BJ (cell line): Measurements from ENCODE around the gene FOXRED2. TPM values are rescaled to one million over a fixed set of nuclear protein-coding genes. Genes with fewer than 3 reads are reported as not detected.

Experiments
- CTCF ChIA-PET: fragments of 350-600 bp; formaldehyde crosslinking; extraction: SDS; loops from one replicate; lab custom pipeline; 2021; ENCODE audit warnings: antibody characterized with exemption, inconsistent platforms; lab: Yijun Ruan, JAX
- POLR2A ChIA-PET: fragments of 300-600 bp; sonication (Branson Sonifier 250); formaldehyde crosslinking; extraction: SDS; loops from one replicate; lab custom pipeline; 2021; ENCODE audit warnings: antibody characterized with exemption; lab: Charles Lee
- DNase-seq: peaks from one replicate; pipeline ENCODE4 v3.0.0-alpha.2; 2011; ENCODE audit warnings: low read depth
- H3K27me3 ChIP-seq: 2 replicates; pipeline ENCODE4 v1.6.0; 2011; ENCODE audit warnings: low read length; ENCODE audit not compliant: control insufficient read depth, insufficient read depth
- H3K36me3 ChIP-seq: 2 replicates; pipeline ENCODE4 v1.5.1; 2011; ENCODE audit warnings: low read length; ENCODE audit not compliant: control insufficient read depth, insufficient read depth
- H3K4me3 ChIP-seq: 2 replicates; pipeline ENCODE4 v1.5.1; 2011; ENCODE audit warnings: low read depth, mild to moderate bottlenecking, control low read depth, low read length
- CTCF ChIP-seq: IDR thresholded peaks from 2 replicates; pipeline ENCODE4 v1.5.1; 2011; ENCODE audit warnings: low read depth, mild to moderate bottlenecking, control low read depth, inconsistent platforms, low read length, moderate library complexity; ENCODE audit not compliant: insufficient read depth
- polyA plus RNA-seq: library from polyadenylated mRNA; depleted of rRNA; stranded (reverse); fragments of >200 nt; gene quantifications from 2 replicates; pipeline ENCODE4 v1.2.3, GENCODE V29; 2011

FOXRED2 gene
- polyA plus RNA-seq, 1 experiment, result 3.2 TPM

DNA sequence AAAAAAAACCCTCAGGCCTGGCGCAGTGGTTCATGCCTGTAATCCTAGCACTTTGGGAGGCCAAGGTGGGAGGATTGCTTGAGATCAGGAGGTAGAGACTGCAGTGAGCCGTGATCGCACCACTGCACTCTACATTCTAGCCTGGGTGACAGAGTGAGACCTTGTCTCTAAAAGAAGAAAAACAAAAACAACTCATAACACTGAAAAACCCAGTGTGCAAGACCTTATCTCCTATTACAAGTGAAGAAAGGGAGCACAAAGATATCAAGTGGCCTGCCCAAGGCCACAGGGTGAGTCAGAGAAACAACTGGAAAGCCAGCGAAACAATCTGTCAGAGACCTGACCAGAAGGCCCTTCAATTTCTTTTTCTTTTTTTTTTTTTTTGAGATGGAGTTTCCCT, 27.9 kb downstream of the FOXRED2 start:
- H3K36me3 ChIP-seq, result peaks cover 19% of the 10 kb centered on the region
- CTCF ChIA-PET, result interaction anchor here (1.7 to 2.7 kb wide), 2 partner anchors 9 to 178 kb away, joined by 7 to 11 read pairs; no protein-coding TSS in a partner anchor
- H3K27me3 ChIP-seq, result no peaks in the 10 kb centered on the region
- no peak for DNase-seq
- TF ChIP-seq CTCF, result no peak
- H3K4me3 ChIP-seq, result no peak overlapping the region
- POLR2A ChIA-PET, result no interaction called here

GRCh38 chr22:36475341-36475740, 31.5 kb downstream of the FOXRED2 start:
- no peak overlapping the region for H3K4me3 ChIP-seq
- ChIA-PET CTCF (interaction anchor here (0.9 to 3.3 kb wide), 3 partner anchors 10 to 174 kb away, joined by 3 to 12 read pairs (median 3); no protein-coding TSS in a partner anchor), POLR2A (no interaction called here)
- DNase-seq, result no peak
- peaks cover 24% of the 10 kb centered on the region for H3K36me3 ChIP-seq
- H3K27me3 ChIP-seq, result no peaks in the 10 kb centered on the region
- no peak for TF ChIP-seq CTCF

GRCh38 chr22:36472689-36473088, 34.2 kb downstream of the FOXRED2 start:
- Histone ChIP-seq H3K27me3 (no peaks in the 10 kb centered on the region), H3K4me3 (no peak overlapping the region), H3K36me3 (peaks cover 21% of the 10 kb centered on the region)
- DNase-seq, result no peak
- ChIA-PET CTCF (interaction anchor here (0.9 to 1.0 kb wide), 2 partner anchors 171 to 172 kb away, joined by 3 to 4 read pairs; no protein-coding TSS in a partner anchor), POLR2A (no interaction called here)
- TF ChIP-seq CTCF, result no peak

- H3K27me3 ChIP-seq, result no peaks in the 10 kb centered on the region
- H3K36me3 ChIP-seq, result peaks cover 17% of the 10 kb centered on the region
- DNase-seq, result no peak
- ChIA-PET CTCF (interaction anchor here (0.9 to 4.7 kb wide), 24 partner anchors 7 to 186 kb away, joined by 3 to 44 read pairs (median 6); partner anchors contain the start of gene MYH9), POLR2A (interaction anchor here (0.6 kb wide), 1 partner anchor 34 kb away, joined by 4 read pairs; no protein-coding TSS in a partner anchor)
- no peak for TF ChIP-seq CTCF
- no peak overlapping the region for H3K4me3 ChIP-seq
Measured at GRCh38 chr22:36471341-36471821, 35.5 kb downstream of the FOXRED2 start.

DNA sequence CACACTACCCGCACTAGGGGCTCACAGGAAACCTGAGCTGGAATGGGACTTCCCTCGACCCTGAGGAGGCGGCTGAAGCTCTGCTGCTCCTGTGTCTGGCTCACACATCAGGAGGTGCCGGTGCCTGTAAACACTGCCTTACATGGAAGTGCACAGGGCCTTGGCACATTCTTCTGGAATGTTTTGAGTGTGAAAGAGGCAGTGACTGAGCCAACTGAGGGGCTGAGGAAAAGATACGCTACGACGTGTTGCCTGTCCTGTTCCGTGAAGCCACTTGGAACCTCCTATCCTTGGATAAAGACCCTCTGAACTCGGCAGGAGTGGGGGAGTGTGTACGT, 35.9 kb downstream of the FOXRED2 start:
- no peak for DNase-seq
- Histone ChIP-seq H3K27me3 (no peaks in the 10 kb centered on the region), H3K4me3 (no peak overlapping the region), H3K36me3 (peaks cover 15% of the 10 kb centered on the region)
- TF ChIP-seq CTCF, result no peak
- ChIA-PET CTCF (interaction anchor here (0.7 to 4.7 kb wide), 30 partner anchors 8 to 192 kb away, joined by 3 to 44 read pairs (median 5); partner anchors contain the start of gene MYH9), POLR2A (interaction anchor here (0.6 kb wide), 1 partner anchor 33 kb away, joined by 4 read pairs; no protein-coding TSS in a partner anchor)
